Activated CD8-positive, alpha-beta memory T cell treated with anti-CD3 and anti-CD28 coated beads for 1 hour (primary cell): ENCODE data around the gene PAK4.
A peak's percentile ranks its signal among the peaks of the same experiment; 100 is the strongest.
"Not testable (repeated sequence)": the region's sequence is repeated elsewhere in the genome, so short reads cannot be mapped to it uniquely, and the experiment has no call there.

Experiments used
- DNase-seq, 2 donors: peaks; one replicate each; pipeline ENCODE4 v3.0.0-alpha.2; 2020; ENCODE audit warnings: low read depth in 1 of 2; ENCODE audit errors: extremely low read depth in 1 of 2

The PAK4 gene

GRCh38 chr19:39125554-39126311, at the start of gene PAK4:
Gene PAK4, plus strand, starts transcription at chr19:39125786. Its CDS starts 43,768 bp downstream, at chr19:39169554.
- peak; percentile 93 to 94 for DNase-seq

GRCh38 chr19:39077323-39077722, 48.3 kb upstream of the PAK4 start:
- DNase-seq, result no peak

GRCh38 chr19:39078436-39079200, 47.0 kb upstream of the PAK4 start:
- no peak for DNase-seq

GRCh38 chr19:39080431-39080830, 45.2 kb upstream of the PAK4 start:
- DNase-seq, result no peak

GRCh38 chr19:39082167-39082566, 43.4 kb upstream of the PAK4 start:
- DNase-seq, result no peak

- no peak for DNase-seq
Measured at GRCh38 chr19:39082745-39083598, 42.6 kb upstream of the PAK4 start.

GRCh38 chr19:39083599-39083982, 42.0 kb upstream of the PAK4 start:
- DNase-seq, result no peak

GRCh38 chr19:39083983-39084731, 41.4 kb upstream of the PAK4 start, which contains the start of gene ACP7:
Gene ACP7, plus strand, starts transcription at chr19:39084368. Its CDS starts 902 bp downstream, at chr19:39085270.
- DNase-seq, result no peak

- DNase-seq, result no peak
Measured at GRCh38 chr19:39084732-39085080, 40.9 kb upstream of the PAK4 start.

GRCh38 chr19:39085392-39085791, 40.2 kb upstream of the PAK4 start:
- no peak for DNase-seq

- no peak for DNase-seq
Measured at GRCh38 chr19:39086386-39086785, 39.2 kb upstream of the PAK4 start.

- DNase-seq, result no peak
Measured at GRCh38 chr19:39087907-39088686, 37.5 kb upstream of the PAK4 start.

GRCh38 chr19:39090016-39090415, 35.6 kb upstream of the PAK4 start:
- DNase-seq, result not testable (repeated sequence)

- no peak for DNase-seq
Measured at GRCh38 chr19:39090881-39091280, 34.7 kb upstream of the PAK4 start.

GRCh38 chr19:39095799-39096540, 29.6 kb upstream of the PAK4 start:
- not testable (repeated sequence) for DNase-seq

- DNase-seq, result no peak
Measured at GRCh38 chr19:39097299-39097698, 28.3 kb upstream of the PAK4 start.

- no peak for DNase-seq
Measured at GRCh38 chr19:39097721-39098120, 27.9 kb upstream of the PAK4 start.

GRCh38 chr19:39098365-39099269, 27.0 kb upstream of the PAK4 start:
- DNase-seq, result no peak
